DMS79 (cell line): ENCODE results near the gene DOC2A.

Source experiments
- DNase-seq: peaks from one replicate; lab custom pipeline; 2025; lab: John Stamatoyannopoulos, UW

DOC2A gene

GRCh38 chr16:29989111-29989858, 21.5 kb downstream of the DOC2A start:
- DNase-seq, result no peak

GRCh38 chr16:29988346-29989075, 22.3 kb downstream of the DOC2A start:
- DNase-seq, result no peak

GRCh38 chr16:29987371-29988085, 23.3 kb downstream of the DOC2A start:
- no peak for DNase-seq

DNA sequence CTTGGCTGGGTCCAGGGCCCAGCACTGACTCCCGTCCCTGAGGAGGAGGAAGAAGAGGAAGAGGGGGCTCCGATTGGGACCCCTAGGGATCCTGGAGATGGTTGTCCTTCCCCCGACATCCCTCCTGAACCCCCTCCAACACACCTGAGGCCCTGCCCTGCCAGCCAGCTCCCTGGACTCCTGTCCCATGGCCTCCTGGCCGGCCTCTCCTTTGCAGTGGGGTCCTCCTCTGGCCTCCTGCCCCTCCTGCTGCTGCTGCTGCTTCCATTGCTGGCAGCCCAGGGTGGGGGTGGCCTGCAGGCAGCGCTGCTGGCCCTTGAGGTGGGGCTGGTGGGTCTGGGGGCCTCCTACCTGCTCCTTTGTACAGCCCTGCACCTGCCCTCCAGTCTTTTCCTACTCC, 23.9 kb downstream of the DOC2A start:
- no peak for DNase-seq

- no peak for DNase-seq
These were observed 24.6 kb downstream of the DOC2A start for GRCh38 chr16:29986231-29986630.

DNA sequence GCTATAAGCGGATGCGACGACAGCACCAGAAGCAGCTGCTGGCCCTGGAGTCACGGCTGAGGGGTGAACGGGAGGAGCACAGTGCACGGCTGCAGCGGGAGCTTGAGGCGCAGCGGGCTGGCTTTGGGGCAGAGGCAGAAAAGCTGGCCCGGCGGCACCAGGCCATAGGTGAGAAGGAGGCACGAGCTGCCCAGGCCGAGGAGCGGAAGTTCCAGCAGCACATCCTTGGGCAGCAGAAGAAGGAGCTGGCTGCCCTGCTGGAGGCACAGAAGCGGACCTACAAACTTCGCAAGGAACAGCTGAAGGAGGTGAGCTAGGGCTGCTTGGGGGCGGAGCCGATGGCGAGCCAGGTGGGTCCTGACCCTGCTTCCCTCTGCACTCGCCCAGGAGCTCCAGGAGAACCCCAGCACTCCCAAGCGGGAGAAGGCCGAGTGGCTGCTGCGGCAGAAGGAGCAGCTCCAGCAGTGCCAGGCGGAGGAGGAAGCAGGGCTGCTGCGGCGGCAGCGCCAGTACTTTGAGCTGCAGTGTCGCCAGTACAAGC, 25.5 kb downstream of the DOC2A start:
- DNase-seq, result no peak

GRCh38 chr16:29984764-29985147, 26.1 kb downstream of the DOC2A start:
- DNase-seq, result no peak

DNA sequence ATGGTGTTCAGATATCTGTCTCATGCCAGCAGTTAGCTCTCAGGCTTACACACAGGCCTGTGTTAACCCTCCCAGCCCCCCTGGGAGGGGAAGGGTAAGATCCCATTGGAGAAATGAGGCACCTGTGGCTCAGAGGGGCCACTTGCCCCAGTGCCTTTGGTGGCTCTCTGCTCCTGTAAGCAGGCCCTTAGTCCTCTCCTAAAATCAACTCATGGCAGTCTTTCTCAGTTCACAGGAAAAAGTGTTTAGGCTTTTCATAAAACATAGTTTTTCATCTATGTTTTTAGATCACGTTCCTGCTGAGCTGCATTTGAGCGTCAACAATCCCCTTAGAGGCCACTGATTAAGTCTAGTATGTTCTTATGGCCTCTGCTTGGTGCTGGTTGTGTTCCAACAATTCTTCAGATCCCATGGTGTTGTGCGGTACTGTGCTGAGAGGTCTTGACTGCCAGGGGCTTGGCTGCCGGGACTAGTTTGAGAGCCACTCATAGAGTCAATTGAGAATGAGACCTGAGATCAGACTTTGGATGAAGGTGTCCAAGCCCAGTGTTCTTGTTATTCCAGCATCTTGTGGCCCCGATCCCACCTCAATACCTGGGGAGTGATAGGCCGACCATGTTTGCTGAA, 26.6 kb downstream of the DOC2A start:
- DNase-seq, result peak; percentile 56

DNA sequence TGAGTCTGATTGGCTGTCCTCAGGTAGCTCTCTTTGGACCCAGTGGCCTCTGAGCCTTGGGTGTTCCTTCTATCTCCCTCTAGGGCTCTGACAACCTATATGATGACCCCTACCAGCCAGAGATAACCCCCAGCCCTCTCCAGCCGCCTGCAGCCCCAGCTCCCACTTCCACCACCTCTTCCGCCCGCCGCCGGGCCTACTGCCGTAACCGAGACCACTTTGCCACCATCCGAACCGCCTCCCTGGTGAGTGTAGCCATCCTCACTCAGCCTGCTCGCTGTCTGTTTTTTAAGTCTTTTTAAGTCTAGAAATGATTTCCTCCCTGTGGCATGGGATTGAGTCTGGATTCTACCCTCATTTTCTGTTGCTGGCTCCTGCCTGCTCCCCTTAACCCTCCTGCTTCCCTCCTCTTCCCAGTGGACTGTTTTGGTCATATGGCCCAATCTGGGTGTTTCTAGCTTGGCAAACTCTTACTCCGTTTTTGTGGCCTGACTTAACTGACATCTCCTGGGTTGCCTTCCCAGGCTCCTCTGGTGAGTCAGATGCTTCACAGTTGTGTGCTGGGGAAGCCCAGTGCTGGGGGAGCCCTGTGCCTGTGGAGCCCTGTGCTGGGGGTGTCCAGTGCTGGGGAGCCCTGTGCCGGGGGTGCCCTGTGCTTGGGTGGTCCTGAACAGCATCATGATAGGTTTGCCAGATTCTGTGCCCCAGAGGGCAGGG, 27.2 kb downstream of the DOC2A start:
- DNase-seq, result no peak

DNA sequence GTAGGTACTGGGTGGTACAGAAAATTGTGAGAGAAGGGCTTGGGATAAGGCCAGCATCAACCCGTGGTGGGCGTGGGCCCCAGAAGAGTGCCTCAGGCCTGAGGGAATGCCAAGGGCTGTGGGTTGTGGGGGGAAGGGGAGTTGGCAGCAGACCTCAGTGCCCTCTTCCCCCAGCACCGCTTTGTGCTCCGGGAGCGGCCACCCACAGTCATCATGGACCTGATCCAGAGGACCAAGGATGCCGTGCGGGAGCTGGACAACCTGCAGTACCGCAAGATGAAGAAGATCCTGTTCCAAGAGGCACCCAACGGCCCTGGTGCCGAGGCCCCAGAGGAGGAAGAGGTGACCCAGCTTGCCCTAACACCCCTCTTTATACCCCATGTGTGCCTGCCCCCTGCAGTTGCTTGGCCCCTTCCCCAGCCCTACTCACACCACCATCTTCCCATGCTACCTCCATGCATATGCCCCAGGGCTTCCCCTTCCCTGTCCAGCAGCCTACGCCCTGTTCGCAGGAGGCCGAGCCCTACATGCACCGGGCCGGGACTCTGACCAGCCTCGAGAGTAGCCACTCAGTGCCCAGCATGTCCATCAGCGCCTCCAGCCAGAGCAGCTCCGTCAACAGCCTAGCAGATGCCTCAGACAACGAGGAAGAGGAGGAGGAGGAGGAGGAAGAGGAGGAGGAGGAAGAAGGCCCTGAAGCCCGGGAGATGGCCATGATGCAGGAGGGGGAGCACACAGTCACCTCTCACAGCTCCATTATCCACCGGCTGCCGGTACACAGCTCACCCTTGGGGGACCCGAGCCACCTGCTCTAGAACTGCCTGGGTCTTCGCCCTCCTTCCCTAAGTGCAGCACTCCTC, 28.0 kb downstream of the DOC2A start:
- DNase-seq, result no peak

DNA sequence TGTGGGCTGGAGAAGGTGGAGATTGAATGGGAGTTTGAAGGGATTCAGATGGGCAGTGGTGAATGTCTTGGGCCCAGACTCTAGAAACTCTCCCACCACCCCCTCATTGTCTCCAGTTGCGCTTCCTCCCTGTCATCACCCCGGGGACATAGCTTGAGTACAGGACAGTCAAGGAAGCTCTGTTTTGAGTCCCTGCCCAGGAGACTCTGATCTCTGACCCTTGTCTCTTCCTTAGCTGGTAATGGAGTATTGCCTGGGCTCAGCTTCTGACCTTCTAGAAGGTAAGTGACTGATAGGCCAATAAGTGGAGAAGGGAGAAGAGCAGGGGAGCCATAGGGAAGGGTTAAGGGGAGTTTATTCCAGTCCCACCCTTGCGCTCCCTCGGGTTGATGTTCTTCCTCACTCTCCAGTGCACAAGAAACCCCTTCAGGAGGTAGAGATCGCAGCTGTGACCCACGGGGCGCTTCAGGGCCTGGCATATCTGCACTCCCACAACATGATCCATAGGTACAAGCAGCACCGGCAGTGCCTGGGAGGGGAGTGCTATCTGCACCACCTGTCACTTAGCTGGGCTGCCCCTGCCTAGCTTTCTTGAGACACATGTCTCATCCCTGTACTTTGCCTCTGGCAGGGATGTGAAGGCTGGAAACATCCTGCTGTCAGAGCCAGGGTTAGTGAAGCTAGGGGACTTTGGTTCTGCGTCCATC, 32.1 kb downstream of the DOC2A start:
- DNase-seq, result no peak

- DNase-seq, result no peak
These were observed 32.7 kb downstream of the DOC2A start for GRCh38 chr16:29978081-29978480.

- DNase-seq, result no peak
These were observed 33.6 kb downstream of the DOC2A start for GRCh38 chr16:29977063-29977825.

GRCh38 chr16:29975811-29976511, 34.9 kb downstream of the DOC2A start:
- DNase-seq, result no peak

- DNase-seq, result no peak
These were observed 35.7 kb downstream of the DOC2A start for GRCh38 chr16:29975134-29975538.

GRCh38 chr16:29974291-29975133, 36.3 kb downstream of the DOC2A start:
- DNase-seq, result no peak

DNA sequence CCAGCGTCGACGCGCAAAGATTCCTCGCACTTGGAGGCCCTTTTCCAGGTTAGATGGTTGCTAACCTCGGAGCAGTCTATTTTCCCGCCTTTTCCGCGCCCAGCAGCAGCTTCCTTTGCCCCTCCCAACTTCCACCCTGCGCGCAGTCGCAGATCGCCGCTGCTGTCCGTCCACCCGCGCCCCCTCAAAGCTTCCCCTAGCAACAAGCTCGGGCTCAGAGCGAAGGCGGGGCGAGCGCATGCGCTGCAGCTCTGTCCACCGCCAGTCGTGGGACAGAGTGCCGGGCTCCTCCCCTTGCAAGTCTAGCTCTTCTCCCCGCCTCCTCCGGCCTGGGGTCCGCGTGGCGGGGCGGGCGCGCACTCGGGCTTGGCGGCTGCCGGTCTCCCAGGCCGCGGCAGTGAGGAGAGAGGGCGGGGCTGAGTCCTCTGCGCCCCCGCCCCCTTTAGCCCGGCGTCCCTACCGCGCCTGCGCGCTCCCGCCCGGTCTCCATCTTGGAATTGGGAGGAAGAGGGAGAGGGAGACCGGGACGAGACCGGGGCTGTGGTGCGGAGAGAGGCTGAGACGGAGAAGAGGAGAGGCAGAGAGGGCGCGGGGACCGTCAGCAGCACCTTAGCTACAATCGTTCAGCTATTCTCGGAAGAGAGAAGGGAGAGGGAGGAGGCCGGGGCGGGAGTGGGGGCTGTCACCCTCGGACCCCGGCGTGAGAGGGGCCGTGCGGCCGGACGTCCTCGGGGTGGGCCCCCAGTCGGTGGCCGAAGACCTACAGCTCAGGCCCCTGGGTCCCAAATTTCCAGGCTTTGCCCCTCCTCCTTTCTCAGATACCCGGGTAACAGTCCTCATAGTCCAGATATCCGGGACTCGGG, 37.2 kb downstream of the DOC2A start, which contains the start of gene TAOK2:
TSS of gene TAOK2 (plus strand) at position 485 of the 863 bp plus-strand sequence. CDS start 3,905 bp downstream, outside the sequence.
- peak; percentile 97 for DNase-seq
